GOT3 (cell line): Measurements from ENCODE around the gene NPB.
A peak's percentile ranks its signal among the peaks of the same experiment; 100 is the strongest.

Experiments
- DNase-seq: peaks from one replicate; lab custom pipeline; 2025; ENCODE audit warnings: mixed read lengths; lab: John Stamatoyannopoulos, UW

The NPB gene

DNA sequence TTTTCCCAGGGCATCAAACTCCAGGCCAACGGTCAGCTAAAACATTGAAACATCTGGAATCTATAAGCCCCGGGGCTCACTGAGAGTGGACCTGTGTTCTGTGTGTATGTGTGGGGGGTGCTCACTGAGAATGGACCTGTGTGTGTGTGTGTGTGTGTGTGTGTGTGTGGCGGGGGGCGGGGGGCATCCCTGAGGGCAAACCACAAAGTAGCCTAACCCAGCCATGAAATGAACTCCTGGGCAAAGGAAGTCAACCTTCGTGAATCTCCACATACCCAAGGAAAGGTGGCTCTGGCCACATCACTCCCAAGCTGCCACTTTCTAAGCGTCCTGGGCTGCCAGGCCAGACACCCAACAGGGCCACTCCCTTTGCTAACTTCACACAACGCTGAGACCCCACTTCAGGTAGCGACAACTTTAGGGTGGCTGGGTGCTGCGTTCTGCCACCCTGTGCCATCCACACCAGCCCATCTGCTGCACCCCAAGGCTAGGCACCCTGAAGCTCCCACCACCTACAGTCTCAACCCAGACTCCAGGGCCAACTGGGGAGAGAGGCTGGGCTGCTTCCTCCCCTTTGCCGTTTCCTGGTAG is 23.9 kb downstream of the NPB start:
- no peak for DNase-seq

DNA sequence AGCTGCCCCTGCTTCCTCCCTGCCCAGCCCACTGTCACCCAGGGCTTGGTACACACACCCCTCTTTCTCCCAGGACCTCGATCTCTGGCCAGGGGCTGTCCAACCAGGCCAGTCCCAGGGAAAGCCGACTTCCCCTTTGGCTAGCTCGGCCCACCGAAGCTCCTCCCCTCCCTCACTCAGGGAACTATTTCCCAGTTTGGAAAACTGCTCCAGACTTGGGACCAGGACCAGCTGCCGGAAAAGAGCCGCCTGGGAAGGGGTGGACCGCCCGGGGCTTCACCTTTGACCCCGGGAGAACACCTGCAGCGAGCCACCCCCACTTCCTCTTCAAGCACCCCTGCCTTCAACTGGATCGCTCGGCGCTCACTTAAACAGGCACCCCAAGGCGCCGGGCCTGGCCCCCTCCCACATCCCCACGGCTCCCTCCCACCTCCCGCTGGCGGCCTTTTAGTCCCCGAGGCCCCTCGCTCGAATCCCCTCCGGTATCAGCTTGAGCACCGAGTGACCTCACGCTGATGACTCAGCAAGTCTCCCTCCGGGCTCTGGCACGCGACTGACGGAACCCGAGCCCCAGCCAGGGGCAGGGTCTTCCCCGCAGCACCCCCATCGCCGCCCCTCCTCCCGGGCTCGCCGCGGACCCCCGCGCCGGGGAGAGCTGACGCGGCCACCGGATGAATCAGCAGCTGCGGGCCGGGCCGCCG is 24.6 kb downstream of the NPB start:
- DNase-seq = peak; percentile 33

DNA sequence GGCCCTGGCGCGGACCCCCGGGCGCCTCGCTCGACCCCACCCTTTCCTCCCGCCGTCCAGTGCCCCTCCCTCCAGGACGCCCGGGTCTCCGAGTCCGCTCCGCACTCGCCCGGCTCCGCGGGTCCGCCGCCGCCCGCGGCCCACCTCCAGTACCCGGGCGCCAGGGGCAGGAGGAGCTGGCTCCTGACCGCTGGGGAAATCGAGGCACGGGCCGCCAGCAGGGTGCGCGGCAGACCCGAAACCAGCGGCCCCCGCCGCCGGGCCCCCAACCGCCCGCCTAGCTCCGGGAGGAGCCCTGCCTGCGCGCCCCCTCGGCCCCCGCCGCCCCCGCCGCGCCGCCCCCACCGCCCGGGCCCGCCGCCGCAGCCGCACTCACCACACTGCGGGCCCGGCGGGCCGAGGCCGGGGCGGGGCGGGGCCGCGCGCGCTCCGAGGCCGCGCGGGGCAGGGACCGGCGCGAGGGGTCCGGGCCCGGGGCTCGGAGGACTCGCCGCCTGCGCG is 25.2 kb downstream of the NPB start:
- DNase-seq = no peak

DNA sequence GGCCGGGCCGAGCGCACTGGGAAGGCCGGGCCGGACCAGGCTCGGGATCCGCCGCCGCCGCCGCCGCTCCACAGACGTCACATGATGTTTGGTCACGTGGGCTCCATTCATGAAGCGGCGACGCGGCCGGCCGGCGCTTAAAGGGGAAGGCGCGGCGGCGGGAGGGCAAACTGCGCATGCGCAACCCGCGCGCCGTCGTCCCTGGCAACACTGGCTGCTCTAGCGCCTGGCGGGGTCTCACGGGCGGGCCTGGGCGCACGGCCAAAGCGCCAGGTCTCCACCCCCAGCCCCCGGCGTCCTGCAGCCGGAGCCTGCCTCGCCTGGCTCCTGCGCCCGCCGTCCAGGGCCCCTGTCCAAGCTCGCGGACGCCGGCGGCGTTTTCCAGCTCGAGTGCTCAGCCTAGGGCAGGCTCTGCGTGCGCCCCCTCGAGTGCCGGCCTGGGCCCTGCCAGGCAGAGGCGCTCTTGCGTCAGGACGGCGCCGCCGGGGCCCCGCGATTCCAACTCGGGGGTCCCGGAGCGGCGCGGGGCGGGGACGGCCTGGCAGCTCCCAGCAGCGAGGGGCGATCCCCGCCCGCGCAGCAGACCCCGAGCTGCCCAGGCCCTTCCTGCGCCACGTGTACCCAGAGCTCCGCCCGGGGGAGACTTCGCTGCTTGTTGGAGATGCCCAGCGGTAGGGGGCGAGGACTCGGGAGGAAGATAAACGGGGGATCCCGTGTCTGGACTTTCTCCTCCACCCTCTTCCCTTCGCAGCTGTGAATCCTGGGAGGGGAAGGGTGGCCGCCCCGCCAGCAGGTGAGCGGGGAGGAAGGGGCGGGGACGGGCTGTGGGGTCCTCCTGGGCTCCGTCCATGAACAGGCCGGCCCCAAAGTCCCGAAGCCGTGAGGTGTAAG is 25.9 kb downstream of the NPB start, which contains the start of gene MAFG:
MAFG (minus strand) TSS at position 83 of the 891 bp plus-strand sequence. CDS start 4,550 bp downstream, outside the sequence.
- peak; percentile 83 for DNase-seq

DNA sequence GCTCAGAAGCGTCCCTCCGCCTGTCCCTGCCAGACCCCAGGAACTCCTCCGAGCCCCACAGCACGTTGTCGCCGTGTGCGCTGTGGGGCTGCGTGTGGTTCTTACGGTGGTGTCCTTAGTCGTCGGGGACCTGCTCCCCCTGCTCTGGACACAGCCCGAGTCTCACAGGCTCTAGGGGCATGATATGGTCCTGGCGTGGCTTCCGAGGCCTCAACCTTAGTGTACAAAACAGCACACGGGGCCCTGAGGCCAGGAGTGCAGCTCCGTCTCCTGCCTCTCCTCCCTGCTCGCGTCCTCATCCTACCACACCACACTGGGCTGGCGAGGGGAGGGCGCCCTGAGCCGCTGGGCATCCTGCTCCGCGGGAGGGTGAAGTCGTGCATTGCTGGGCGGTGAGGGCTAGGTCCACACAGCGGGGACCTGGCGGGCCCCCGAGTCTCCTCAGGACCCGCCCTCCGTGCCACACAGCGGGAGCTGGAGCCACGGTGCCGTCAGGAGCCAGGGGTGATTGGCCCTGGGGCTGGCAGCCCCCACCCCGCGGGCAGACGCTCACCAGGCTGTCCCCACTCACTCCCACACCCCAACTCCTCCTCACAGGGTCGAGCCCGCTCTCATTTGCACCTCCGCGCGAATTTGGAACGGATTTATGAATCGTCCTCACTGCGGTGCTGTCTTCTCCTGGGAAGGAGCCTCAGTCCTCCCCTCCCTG is 26.7 kb downstream of the NPB start:
- no peak for DNase-seq

DNA sequence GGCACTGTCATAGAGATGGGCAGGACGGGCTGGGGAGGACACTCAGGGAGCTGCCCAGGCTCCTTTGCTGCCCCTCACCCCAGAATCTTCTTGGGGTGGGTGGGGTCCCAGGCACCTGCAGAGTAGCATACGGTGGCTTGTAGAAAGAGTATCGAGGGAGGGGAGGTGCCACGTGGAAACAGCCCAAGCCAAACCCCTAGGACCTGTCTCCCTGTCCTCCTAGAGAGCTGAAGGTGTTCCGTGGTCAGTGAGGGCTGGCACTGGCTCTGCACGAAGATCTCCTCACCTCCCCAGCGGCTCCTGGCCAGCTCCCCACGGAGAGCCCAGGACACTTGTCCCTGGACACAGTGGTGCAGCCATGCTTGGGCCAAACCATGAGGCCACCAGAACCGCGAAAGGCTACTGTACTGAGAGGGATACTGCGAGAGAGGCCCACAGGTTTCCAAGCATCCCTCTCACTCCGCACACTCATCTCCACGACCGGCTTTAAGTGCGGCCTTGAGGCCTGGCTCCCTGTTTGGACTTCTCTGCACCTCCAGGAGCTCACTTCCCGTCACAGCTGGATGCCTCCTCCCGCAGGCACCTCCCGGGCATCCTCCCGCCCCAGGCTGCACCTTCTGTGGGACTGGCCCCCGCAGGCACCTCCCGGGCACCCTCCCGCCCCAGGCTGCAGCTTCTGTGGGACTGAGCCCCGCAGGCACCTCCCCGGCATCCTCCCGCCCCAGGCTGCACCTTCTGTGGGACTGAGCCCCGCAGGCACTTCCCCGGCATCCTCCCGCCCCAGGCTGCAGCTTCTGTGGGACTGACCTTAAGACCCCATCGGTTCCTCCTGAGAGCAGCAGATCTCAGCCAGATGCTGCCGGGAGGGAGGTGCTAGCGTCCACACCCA is 27.5 kb downstream of the NPB start:
- no peak for DNase-seq

DNA sequence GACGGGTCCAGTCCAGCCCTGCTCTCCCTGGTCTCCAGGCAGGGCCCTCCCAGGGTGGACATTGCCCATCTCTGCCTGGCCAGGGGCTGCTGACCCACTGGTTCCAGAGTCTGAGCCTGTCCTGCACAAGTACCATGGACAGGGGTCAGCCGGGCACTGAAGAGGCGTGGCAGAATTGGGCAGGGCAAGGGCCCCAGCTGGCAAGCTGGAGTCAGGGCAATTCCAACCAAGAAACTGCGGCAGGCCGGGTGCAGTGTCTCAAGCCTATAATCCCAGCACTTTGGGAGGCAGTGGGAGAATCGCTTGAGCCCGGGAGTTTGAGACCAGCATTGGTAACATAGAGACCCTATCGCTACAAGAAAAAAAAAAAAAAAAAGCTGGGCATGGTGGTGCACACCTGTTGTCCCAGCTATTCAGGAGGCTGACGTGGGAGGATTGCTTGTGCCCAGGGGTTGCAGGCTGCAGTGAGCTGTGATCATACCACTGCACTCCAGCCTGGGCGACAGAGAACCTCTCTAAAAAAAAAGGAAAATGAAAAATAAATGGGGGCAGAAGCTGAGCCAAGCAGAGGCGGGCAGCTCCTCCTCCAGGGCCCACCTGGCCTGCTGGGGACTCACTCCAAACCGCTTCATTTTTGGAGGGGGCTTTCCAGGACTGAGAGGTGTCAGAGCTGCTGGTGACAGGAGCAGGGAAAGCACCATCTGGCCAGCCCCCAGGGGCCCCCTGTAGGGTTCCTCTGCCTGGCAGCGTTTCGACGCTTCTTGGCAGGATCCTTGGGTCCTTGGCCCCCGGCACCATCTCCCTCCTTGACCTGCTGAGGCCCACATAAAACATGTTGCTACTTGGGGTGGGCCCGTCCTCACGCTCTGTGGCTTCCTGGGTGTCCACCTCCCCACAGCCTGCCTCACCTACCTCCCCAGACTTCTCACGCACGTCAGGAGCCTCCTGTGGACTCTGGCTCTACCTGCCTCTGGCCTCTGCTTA is 28.4 kb downstream of the NPB start:
- no peak for DNase-seq

DNA sequence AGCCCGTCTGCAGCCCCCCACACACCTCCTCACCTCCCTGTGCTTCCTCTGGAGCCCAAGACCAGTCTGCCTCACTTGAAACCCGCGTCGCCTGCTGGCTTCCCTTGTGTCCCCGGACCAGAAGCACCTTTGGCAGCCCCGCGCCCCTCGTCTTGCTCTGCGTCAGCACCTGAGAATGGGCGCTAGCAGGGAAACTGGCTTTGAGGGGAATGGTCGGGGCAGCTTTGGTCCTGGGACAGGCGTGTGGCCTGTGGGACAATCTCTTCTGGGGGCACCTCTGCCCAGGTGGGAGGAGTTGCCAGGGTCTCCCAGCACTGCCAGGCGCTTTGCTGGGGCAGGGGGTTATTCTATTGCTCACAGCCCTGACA is 29.1 kb downstream of the NPB start:
- no peak for DNase-seq

DNA sequence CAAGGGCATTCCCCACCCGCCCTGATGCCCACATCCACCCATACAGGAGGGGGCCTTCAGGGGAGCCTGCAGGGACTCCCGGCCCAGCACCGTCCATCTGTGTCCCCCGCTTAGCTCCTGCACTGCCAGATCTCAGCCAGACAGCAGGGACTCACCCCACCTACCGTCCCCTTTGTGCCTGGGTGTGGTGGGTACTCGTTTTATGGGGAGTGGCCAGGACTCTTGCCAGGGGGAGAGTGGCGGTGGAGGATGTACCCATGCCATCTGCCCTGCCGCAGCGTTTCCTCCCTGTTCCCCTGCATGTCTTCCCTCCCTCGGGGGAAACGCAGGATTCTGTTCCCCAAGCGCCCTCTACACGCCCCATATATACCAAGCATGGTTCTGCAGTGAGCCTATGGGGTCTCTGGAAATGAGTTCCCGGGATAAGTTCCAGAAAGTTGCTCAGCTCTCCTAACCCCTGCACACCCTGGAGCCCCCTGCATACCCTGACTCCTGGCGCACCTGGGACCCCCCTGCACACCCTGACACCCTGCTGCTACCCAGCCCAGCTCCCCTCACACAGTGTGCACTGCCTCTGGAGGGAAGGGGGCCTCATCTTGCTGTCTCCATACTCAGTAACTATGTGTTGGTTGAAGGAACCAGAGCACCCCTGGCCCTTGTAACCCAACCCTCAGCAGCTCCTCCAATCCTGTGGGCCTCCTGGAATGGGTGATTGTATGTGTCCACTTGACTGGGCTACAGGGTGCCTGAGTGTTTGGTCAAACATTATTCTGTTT is 29.7 kb downstream of the NPB start:
- DNase-seq = no peak

DNA sequence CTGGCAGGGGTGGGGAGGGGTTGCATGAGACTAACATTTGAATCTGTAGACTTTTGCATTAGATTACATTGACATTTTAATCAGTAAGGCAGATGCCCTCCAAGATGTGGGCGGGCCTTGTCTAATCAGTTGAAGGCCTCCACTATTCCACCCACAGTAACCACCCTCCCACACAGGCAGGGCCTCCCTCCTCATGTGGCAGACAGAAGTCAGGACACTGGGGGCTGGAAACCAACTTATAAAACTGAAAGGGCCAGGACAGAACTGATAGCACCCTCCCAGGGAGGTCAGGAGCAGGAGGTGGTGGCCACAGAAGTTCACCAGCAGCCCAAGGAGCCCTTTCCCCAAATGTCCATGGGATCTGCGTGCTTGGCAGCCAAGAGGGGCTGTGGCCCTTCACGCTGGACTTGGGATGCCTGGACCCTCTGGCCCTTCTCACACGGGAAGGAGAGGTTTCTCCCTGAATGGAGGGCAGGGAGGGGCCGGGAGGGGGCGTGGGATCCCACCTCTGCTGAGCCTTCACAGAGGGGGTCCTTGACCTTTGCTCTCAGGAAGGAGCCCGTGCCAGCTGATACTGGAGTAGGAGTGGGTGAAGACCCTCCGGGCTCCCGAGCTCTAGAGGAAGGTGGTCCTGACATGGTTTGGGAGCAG is 30.4 kb downstream of the NPB start:
- DNase-seq = no peak

DNA sequence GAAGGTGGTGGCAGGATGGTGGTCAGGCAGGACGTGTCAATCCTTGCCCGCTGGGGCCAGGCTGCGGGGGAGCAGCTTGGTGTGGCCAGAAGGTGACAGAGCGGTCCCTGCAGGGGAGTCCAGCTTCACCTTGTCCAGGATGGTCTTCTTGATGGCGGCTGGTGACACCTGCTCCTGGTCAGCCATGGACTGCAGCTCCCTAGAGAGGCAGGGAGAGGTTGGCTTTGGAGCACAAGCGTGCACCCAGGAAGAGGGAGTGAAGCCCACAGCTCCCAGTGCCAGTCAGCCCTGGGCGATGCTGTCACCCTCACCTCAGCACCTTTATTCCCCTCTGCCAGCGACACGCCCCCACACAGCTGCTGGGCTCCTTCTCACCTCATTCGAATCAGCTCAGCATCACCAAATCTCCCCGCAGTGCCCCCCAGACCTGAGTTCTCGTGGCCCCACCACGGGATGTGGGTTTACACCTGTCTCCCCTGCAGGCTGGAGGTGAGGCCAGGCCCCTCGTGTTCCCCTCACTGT is 31.2 kb downstream of the NPB start:
- no peak for DNase-seq

DNA sequence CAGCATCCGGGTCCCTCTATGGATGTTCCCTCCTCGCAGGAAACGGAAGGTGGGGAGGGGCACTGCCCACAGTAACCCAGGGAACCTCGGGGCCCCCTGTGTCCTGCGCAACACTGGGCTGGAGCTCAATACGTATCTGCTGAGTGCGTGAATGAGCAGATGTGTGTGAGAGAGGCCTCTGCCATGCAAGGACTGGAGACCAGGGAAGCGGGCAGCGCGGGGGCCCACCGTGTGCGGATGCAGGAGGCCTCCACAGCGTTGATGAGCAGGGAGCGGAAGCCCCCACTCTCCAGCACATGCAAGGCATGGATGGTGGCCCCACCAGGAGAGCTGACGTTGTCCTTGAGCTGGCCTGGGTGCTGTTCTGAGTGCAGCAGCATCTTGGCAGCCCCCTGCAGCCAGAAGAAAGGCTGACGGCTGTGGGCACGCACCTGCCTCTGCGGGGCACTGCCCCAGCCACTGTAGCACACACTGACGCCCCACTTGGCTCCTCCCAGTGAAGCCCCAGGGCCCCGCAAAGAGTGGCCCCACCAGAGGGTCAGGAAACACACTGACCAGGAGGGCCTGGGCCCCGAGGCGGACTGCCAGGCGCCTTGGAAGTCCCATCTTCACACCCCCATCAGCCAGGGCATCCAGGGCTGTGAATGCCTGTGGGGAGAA is 32.2 kb downstream of the NPB start:
- no peak for DNase-seq

DNA sequence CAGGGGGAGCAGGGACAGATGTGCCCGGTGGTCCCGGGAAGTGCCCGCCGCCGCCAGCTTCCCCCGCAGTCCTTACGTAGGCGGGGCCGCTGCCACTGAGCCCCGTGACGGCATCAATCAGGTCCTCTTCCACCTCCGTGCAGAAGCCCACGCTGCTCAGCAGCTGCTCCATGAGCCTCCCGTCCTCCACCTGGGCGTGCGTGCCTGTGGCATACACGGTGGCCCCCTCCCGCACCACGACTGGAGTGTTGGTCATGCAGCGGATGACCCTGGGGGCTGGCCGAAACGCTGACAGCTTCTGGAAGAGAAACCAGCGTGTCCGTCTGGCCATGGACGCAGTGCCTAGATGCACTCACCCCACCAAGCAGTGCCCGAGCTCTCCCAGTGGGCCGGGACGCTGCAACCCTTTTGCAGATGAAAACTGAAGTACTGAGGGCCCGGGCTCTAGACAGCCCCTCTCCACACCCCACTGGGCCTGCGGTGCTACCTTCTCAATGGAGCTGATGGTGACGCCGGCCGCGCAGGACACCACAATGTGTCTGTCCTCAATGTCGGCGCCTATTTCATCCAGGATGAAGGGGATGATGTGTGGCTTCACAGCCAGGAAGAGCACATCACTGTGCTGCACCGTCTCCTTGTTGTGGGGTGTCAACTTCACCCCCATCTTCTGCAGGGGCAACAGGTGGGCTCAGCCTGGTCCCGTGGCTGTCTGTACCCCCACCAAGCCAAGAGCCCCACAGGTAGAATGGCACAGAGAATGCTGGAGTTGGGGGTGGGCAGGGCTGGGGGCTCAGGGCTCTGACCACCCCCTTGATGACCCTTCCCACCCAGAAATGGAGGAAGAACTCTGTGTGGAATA is 33.0 kb downstream of the NPB start:
- DNase-seq = no peak

DNA sequence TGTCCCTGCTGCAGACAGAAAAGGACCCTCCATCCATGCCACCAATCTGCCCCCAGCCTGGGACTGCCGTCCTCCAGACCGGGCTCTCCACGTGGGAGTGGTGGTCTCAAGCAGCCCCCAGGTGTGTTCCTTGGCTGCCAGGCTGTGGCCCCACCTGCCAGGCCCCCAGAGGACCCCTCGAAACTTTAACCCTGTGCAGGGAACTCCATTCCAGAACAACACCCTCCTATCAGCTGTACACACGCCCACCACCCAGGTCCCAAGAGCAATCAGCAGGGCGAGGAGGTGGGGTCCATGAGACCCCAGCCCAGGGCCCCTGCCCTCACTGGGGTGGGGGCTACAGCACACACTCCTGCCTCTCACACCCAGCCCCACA is 33.7 kb downstream of the NPB start:
- no peak for DNase-seq

DNA sequence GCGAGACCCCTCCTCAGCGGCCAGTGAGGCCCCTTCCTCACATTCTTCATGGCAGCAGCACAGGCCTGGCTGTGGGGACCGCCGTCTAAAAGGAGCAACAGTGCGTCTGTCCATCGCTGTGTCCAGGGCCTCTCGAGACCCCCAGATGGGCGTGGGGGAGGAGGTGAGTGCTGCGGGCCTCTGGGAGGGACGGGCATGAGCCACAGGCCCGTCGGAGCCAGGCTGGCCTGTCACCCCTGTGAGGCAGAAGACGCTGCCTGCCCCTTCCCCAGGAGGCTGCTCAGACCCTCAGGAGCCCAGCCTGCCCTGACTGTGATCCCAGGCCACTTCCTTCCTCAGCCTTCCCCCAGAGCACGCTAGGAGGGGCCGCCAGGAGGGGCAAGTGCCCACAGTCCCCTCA is 37.2 kb downstream of the NPB start:
- DNase-seq = no peak

DNA sequence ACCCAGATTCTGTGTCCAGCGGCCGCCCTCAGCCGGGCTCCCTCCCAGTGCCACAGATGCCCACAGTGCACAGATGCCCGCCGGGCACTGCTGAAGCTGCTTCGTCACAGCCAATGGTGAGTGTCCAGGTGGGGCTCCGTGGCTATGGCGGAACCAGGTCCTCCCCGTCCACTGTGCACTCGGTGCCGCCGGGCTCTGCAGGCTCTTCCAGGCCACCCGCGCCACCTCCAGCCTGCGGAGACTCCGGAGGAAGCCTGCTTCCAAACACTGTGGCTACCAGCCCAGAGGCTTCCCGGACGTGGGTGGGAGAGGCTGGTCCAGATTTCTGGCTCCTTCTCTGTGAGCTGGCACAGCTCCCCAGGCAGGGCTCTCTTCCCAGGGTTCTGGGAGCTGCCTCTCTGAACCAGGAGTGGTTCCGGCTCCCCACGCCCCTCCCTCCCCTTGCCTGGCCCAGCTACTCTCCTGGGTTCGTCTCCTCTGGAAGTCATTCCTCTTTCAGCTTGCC is 37.9 kb downstream of the NPB start:
- no peak for DNase-seq
